Heart left ventricle (tissue), 13 donors: ENCODE results near the gene WWTR1.

ENCODE experiments used
- CTCF ChIP-seq, 12 donors: fragments of 200-600 bp; sonication (generic) in 4 of 12; IDR thresholded peaks; one replicate each; pipeline versions ENCODE4 v1.5.0 to v1.8.0; 2018 to 2022; ENCODE audit warnings: antibody characterized with exemption in 12 of 12, mild to moderate bottlenecking in 5 of 12
- POLR2A ChIP-seq, 2 donors: fragments of 450-650 bp; IDR thresholded peaks; one replicate each; pipeline ENCODE4 v1.6.1; 2017; ENCODE audit warnings: antibody characterized with exemption in 2 of 2, mild to moderate bottlenecking in 2 of 2, moderate library complexity in 2 of 2
- donor health status: ischemic (EF 13 %, LVEDD 7.1; RV severe dilation, severe dysfunction).
- donor health status: DM: no; HTN: yes; CAD: no.
- donor health status: DM: no; HTN: no; CAD: no.
- donor health status: ischemic (EF 25% LVEDD 6.9; RV normal size, moderate dysfunction).
- donor health status: ischemic (EF 25% LVEDD 5.7; RV mildly dilated, moderate dysfunction).
- donor health status: ischemic (EF 35%, LVEDD 5.7; RV mildly dilated, moderate dysfunction).
- donor health status: nonischemic (EF 11% LVEDD 7.7; RV severe dilation, severe dysfunction).
- donor health status: DM: yes; HTN: yes; CAD: no.
- donor health status: PGD.
- donor health status: ischemic (EF 29% LVEDD 5.4; RV normal size, mild dysfunction).
- donor health status: nonischemic (EF 23%, LVEDD 6.1; RV moderate dilation, normal function).

GRCh38 chr3:149619136-149619535 is 38.7 kb downstream of the WWTR1 start:
- TF ChIP-seq POLR2A (IDR thresholded peaks at IDR 0.05) = no peak
- TF ChIP-seq CTCF (IDR thresholded peaks at IDR 0.05) = no peak
